ENCODE results near the gene ETFB. TPM values are rescaled to one million over a fixed set of nuclear protein-coding genes. Genes with fewer than 3 reads are reported as not detected.

The ETFB gene
- total RNA-seq, 1 donor from 2014 or later, result 43.7 TPM

DNA sequence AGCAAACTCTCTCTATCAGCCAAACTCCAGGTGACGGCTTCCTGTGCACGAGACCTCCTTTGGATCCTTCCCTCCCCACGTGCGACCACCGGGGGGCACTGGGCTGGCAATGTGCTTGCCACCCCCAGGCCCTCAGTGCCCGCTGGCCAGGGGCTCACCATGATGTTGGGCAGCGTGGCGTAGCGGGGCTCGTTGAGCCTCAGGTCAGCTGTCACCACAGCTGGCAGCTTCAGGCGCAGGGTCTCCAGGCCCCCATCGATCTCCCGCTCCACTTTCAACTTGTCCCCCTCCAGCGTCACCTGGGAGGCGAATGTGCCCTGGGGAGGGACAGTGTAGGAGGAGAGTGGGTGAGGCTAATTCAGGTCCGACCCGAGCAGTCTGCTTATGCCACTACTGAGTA lies 19.4 kb downstream of the ETFB start:
- TF ChIP-seq, protein P1, sequence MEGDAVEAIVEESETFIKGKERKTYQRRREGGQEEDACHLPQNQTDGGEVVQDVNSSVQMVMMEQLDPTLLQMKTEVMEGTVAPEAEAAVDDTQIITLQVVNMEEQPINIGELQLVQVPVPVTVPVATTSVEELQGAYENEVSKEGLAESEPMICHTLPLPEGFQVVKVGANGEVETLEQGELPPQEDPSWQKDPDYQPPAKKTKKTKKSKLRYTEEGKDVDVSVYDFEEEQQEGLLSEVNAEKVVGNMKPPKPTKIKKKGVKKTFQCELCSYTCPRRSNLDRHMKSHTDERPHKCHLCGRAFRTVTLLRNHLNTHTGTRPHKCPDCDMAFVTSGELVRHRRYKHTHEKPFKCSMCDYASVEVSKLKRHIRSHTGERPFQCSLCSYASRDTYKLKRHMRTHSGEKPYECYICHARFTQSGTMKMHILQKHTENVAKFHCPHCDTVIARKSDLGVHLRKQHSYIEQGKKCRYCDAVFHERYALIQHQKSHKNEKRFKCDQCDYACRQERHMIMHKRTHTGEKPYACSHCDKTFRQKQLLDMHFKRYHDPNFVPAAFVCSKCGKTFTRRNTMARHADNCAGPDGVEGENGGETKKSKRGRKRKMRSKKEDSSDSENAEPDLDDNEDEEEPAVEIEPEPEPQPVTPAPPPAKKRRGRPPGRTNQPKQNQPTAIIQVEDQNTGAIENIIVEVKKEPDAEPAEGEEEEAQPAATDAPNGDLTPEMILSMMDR (IDR thresholded peaks at IDR 0.05), result no peak
- Mint-ChIP-seq H3K27ac (ENCODE audit: unreplicated experiment) (no peak overlapping the region), H3K4me1 (ENCODE audit: low read depth) (peaks cover 4% of the 10 kb centered on the region), H3K36me3 (ENCODE audit: low read depth) (peaks cover 15% of the 10 kb centered on the region), H3K4me3 (ENCODE audit: unreplicated experiment) (no peak overlapping the region), H3K27me3 (ENCODE audit: low read depth) (no peaks in the 10 kb centered on the region), H3K9me3 (ENCODE audit: low read depth) (no peaks in the 10 kb centered on the region)
- DNase-seq (ENCODE audit: low spot score), result no peak

DNA sequence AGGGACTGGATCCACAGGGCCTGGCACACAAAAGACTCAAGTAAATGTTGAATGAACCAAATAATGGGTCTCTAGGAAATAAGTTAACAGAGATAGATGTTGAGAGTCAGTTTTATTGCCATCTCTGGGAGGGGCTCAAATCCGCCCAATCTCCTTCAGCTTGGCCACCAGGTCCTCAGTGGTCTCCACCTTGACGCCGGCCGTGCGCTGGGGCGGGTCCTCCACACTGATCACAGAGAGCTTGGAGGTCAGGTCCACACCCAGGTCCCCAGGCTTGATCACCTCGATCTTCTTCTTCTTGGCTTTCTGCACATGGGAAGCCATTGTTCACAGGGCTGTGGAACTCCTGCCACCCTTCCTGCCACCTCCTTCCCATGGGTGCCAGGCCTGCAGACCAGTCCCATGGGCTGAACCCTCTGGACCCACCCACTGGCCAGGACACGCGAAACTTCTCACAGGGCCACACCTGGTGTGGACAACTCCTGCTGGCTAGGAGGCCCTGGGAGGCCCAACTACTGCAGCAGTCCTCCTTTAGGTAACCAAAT lies 21.0 kb downstream of the ETFB start:
- Mint-ChIP-seq H3K4me3 (ENCODE audit: unreplicated experiment) (no peak overlapping the region), H3K27ac (ENCODE audit: unreplicated experiment) (no peak overlapping the region), H3K27me3 (ENCODE audit: low read depth) (no peaks in the 10 kb centered on the region), H3K9me3 (ENCODE audit: low read depth) (no peaks in the 10 kb centered on the region), H3K36me3 (ENCODE audit: low read depth) (peaks cover 12% of the 10 kb centered on the region), H3K4me1 (ENCODE audit: low read depth) (peaks cover 13% of the 10 kb centered on the region)
- TF ChIP-seq, protein P1 (IDR thresholded peaks at IDR 0.05), result no peak
- no peak for DNase-seq (ENCODE audit: low spot score)

DNA sequence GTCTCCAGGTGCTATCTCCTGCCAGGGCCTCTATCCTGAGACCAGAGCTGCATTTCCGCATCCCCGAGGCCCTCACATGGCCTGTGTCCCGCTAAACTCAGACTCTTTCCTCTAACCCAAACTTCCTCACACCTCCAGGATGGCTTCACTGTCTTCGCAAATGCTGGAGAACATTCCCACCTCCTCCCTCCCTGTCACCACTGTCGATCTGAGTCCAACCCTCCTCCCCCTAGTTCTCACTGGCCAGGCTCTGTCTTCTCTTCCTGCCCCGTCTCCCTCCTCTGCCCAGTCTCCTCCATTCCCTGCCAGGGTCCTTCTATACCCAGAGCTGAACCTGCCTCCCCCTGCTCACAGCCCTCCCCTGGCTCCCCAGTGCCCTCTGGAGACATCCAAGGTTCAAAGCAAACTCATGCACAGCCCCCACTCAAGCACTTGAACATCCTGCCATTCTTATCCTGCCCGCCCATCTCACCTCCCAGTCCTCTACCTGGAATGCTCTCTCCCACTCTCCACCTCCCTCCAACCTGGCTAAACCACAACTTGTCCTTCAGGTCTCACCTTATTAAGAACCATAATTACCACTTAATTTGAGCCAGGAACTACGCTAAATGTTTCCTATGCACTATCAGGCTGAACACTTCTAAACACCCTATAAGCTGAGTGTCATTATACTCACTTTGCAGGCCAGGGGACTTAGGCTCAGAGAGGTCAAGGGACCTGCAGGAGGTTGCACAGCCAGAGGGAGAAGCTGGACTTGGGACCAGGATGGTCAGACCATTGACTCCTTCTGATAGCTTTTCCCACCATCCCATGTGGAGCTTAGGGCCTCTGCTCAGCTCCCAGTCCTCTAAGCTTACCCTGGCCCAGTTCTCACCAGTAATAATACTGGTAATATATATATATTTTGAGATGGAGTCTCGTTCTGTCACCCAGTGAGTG lies 23.3 kb downstream of the ETFB start:
- Mint-ChIP-seq H3K27ac (ENCODE audit: unreplicated experiment) (no peak overlapping the region), H3K4me1 (ENCODE audit: low read depth) (peaks cover 21% of the 10 kb centered on the region), H3K27me3 (ENCODE audit: low read depth) (no peaks in the 10 kb centered on the region), H3K36me3 (ENCODE audit: low read depth) (peaks cover 8% of the 10 kb centered on the region), H3K9me3 (ENCODE audit: low read depth) (no peaks in the 10 kb centered on the region), H3K4me3 (ENCODE audit: unreplicated experiment) (no peak overlapping the region)
- TF ChIP-seq, protein P1 (IDR thresholded peaks at IDR 0.05), result no peak
- DNase-seq (ENCODE audit: low spot score), result no peak

DNA sequence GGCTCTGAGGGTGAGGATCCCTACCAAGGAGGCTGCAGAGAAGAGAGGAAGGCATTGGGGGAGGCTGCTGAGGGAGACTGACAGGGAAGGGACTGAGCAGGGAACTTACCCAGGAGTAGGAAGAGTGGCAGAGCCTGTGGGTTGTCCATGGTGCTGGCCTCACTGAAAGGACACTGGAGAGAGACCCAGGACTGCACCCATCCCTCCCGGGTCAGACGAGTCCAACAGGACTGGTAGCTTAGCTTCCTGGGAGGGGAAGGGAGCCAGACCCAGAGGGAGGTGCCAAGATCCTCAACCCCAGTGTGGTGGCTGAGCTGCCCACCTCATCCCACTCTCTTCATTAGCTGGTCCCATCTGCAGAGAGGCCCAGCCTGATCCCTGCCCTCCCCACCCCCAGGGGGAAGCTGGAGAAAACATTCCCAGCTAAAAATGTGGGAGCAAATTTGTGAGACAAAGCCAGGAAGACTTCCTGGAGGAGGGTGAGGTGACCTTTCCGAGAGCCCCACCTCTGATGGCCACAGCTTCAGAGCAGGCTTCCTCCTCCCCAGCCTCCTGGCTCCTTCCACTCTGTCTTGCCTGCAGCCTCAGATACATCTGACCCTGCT lies 24.1 kb downstream of the ETFB start, which contains the start of gene VSIG10L:
VSIG10L (minus strand) TSS at position 164 of the 605 bp plus-strand sequence; CDS start at position 149, 15 bp downstream.
- no peak for DNase-seq (ENCODE audit: low spot score)
- H3K9me3 Mint-ChIP-seq (ENCODE audit: low read depth), result no peaks in the 10 kb centered on the region
- H3K27me3 Mint-ChIP-seq (ENCODE audit: low read depth), result no peaks in the 10 kb centered on the region
- H3K4me1 Mint-ChIP-seq (ENCODE audit: low read depth), result peaks cover 21% of the 10 kb centered on the region
- peak within 1 kb of the TSS; percentile 27 for H3K27ac Mint-ChIP-seq (ENCODE audit: unreplicated experiment)
- peaks cover 6% of the 10 kb centered on the region for H3K36me3 Mint-ChIP-seq (ENCODE audit: low read depth)
- TF ChIP-seq, protein P1 (IDR thresholded peaks at IDR 0.05), result no peak
- peak within 1 kb of the TSS; percentile 50 for H3K4me3 Mint-ChIP-seq (ENCODE audit: unreplicated experiment)

DNA sequence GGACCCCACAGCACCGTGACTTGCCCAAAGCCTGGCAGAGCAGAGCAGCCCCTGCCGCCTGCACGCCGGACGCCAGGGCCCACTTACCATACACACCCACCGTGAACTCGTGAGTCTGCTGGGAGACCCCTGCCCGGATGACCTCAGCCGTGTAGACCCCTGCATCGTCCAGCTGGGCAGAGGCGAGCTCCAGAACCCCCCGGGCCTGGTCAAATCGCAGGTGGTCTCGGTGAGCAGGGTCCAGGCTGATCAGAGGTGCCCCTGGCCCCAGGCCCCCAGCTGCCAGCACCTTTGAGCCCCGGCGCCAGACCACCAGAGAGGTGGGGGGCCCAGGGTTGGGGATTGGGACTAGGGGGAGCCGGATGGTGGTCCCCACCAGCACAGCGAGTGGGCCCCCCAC lies 25.1 kb downstream of the ETFB start:
- H3K4me3 Mint-ChIP-seq (ENCODE audit: unreplicated experiment), result peak overlapping the region; percentile 50
- no peaks in the 10 kb centered on the region for H3K27me3 Mint-ChIP-seq (ENCODE audit: low read depth)
- H3K27ac Mint-ChIP-seq (ENCODE audit: unreplicated experiment), result no peak overlapping the region
- H3K9me3 Mint-ChIP-seq (ENCODE audit: low read depth), result no peaks in the 10 kb centered on the region
- TF ChIP-seq, protein P1 (IDR thresholded peaks at IDR 0.05), result no peak
- peaks cover 21% of the 10 kb centered on the region for H3K4me1 Mint-ChIP-seq (ENCODE audit: low read depth)
- H3K36me3 Mint-ChIP-seq (ENCODE audit: low read depth), result peaks cover 6% of the 10 kb centered on the region
- no peak for DNase-seq (ENCODE audit: low spot score)
